HEK293T (cell line): ENCODE data around the gene ANKRD31.

Source experiments
- CTCF ChIA-PET: fragments of 350-600 bp; formaldehyde crosslinking; extraction: SDS; loops from one replicate; lab custom pipeline; 2021; ENCODE audit warnings: antibody characterized with exemption, inconsistent platforms; lab: Yijun Ruan, JAX
- POLR2A ChIA-PET: fragments of 350-600 bp; formaldehyde crosslinking; extraction: SDS; loops from one replicate; lab custom pipeline; 2020; ENCODE audit warnings: antibody characterized with exemption, inconsistent platforms; lab: Yijun Ruan, JAX
- DNase-seq: peaks from one replicate; pipeline ENCODE4 v3.0.0; 2012; ENCODE audit warnings: mixed read lengths; ENCODE audit errors: extremely low spot score
- ARNT ChIP-seq: fragments of 450-650 bp; IDR thresholded peaks from 2 replicates; pipeline ENCODE4 v1.6.1; 2017; ENCODE audit warnings: mild to moderate bottlenecking
- BHLHE40 ChIP-seq: fragments of 450-650 bp; IDR thresholded peaks from 2 replicates; pipeline ENCODE4 v1.6.1; 2016; ENCODE audit warnings: mild to moderate bottlenecking, moderate library complexity, borderline replicate concordance
- CTBP1 ChIP-seq: fragments of 450-650 bp; IDR thresholded peaks from 2 replicates; pipeline ENCODE4 v1.6.1; 2016; ENCODE audit warnings: borderline replicate concordance
- ELF4 ChIP-seq: fragments of 450-650 bp; IDR thresholded peaks from 2 replicates; pipeline ENCODE4 v1.6.1; 2017; ENCODE audit warnings: antibody characterized with exemption
- FOXA1 ChIP-seq: fragments of 450-650 bp; IDR thresholded peaks from 2 replicates; pipeline ENCODE4 v1.6.1; 2016; ENCODE audit warnings: mild to moderate bottlenecking
- FOXK2 ChIP-seq: fragments of 450-650 bp; IDR thresholded peaks from 2 replicates; pipeline ENCODE4 v1.6.1; 2016; ENCODE audit warnings: mild to moderate bottlenecking
- FOXM1 ChIP-seq: fragments of 450-650 bp; IDR thresholded peaks from 2 replicates; pipeline ENCODE4 v1.6.1; 2017; ENCODE audit warnings: mild to moderate bottlenecking, borderline replicate concordance
- HDGF ChIP-seq: fragments of 450-650 bp; IDR thresholded peaks from 2 replicates; pipeline ENCODE4 v1.6.1; 2017; ENCODE audit warnings: antibody characterized with exemption, borderline replicate concordance
- L3MBTL2 ChIP-seq: fragments of 450-650 bp; conservative IDR thresholded peaks from 2 replicates; pipeline ENCODE4 v1.6.1; 2016; ENCODE audit warnings: mild to moderate bottlenecking
- LEF1 ChIP-seq: fragments of 450-650 bp; IDR thresholded peaks from 2 replicates; pipeline ENCODE4 v1.6.1; 2017; ENCODE audit warnings: mild to moderate bottlenecking, borderline replicate concordance
- NFRKB ChIP-seq: fragments of 450-650 bp; IDR thresholded peaks from 2 replicates; pipeline ENCODE4 v1.6.1; 2016; ENCODE audit warnings: mild to moderate bottlenecking, moderate library complexity
- SP1 ChIP-seq: fragments of 450-650 bp; IDR thresholded peaks from 2 replicates; pipeline ENCODE4 v1.6.1; 2017
- SUZ12 ChIP-seq: fragments of 450-650 bp; IDR thresholded peaks from 2 replicates; pipeline ENCODE4 v1.6.1; 2016; ENCODE audit warnings: mild to moderate bottlenecking
- TARDBP ChIP-seq: fragments of 450-650 bp; IDR thresholded peaks from 2 replicates; pipeline ENCODE4 v1.6.1; 2016
- ZNF384 ChIP-seq: fragments of 450-650 bp; IDR thresholded peaks from 2 replicates; pipeline ENCODE4 v1.6.1; 2016
- TF ChIP-seq, protein P1 (sequence below): fragments of 450-650 bp; IDR thresholded peaks from 2 replicates; pipeline ENCODE4 v1.6.1; 2016

ANKRD31 gene, protein sequence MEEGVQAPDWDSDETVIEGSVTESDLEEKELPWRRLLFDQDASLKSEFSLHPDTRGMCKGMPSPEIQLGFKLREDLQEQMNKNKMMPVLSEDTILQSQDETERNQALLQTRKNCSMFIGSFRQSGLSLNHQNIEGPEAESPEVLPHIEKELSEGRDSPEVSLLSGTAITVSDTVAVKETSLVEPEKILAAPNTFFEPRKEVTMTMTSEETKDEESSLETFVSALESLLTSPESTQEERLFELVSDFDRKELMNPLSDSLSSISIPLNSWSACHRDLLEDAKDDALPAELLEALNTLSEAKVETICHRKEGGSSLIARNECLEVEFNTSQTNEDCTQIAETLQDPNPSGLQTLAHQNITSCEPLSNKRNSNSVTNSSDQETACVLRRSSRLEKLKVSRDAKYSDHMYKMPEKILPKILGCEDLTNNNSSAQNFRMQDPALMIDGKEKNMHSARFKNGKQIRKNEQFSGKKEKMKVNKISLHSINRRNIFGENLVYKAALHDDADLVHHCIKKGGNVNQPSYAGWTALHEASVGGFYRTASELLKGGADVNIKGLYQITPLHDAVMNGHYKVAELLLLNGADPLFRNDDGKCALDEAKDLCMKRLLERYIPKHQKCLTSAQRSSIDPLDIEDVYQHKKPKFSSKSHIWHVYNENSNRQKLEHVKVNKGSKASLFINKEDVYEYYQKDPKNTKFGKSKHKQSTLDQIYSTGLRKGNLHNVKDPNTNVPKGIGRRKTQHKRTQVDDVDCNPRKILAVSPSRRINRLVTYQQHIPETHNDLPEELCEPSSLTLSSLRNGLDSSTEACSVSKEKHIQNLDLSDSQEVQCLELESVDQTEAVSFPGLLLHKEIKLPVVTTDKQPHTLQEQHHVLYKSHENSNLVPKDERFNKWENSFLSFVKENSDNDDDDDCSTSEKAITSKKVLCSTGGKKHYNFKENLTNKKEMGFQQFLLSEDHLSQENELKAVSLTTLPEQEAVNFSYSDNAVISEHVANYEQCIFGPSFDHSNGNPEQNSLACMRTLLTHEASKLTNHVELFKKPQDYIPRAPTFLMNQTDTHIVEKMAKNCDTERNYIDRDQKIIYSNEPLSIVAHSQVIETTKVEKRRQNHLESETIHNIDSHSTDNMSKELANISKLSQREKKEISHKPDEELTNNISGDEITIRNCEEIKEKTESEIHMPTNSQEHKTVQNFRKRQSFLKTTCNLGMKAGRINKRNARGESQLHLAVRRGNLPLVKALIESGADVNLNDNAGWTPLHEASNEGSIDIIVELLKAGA (N-terminal part only)

DNA sequence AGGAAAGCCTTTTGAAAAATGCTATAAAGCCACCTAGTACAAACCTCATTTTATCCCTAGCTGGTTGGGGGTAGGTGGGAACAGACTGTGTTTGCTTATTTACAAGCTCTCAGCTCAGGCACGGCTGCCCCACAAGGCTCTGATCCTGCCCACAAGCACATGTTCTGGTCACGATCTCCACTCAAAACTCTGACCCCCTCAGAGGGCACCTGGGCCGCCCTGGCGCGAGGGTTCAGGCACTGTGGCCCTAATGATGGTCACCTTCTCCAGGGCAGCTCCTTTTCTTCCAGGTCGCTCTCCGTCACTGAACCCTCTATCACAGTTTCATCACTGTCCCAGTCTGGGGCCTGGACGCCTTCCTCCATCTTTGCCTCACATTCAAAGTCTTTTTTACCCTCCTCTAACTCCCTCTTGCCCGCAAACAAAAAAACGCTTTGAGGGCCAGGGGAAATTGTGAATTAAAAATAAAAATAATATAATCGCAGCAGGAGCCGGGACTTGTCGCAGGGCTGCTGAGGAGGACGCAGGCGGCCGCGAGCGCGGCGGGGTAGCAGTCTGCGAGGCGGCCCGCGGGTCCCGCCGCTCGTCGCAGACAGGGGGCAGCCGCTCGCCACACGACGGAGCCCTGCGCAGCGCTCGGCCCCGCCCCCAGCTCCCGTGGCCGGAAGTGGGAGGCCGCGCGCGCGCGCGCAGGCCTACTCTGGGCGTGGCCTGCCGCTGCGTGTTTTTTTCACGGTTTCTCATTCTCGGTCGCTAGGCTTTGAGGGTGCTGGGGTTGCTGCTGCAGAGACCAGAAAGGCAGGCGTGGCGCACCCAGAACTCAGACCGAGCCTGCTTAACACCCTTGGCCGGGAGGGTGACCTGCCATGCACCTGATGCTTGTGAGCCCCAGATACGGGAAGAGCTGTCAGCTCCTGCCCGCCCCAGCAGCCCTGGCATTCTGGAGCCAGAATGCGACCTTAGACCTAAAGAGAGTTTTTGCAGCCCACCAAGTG lies at the start of gene ANKRD31:
TSS of gene ANKRD31 (minus strand) at position 557 of the 995 bp plus-strand sequence. CDS start at position 365, 192 bp downstream.
- DNase-seq, result peak; percentile 92

DNA sequence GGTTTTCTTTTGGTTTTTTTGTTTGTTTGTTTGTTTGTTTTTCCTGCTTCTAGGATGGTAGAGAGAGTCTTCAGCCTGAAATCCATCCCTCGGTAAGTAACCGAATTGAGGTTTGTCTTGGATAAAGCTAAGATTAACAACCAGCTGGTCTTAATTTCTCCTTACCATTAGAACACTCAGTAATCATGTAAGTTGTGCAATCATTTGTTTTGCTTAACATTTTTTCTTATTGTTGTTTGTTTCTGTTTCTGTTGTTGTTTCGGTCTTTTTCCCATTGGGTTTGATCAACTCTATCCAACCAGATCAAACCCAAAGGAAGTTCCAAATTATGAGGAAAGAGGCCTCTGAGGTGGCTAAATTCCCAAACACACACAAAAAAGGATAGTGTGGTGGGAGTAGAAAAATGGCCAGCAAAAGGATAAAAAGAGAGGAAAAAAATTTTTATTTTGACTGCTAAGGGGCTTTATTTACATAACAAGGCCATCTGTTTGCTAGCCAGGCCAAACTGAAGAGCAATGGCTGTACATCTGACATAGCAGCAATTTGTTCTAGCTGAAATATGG lies 49.6 kb upstream of the ANKRD31 start:
- CTCF ChIA-PET, result interaction anchor here (0.6 kb wide), 1 partner anchor 353 kb away, joined by 3 read pairs; no protein-coding TSS in a partner anchor
- no peak for DNase-seq
- POLR2A ChIA-PET, result no interaction called here
- TF ChIP-seq TARDBP (no peak), FOXM1 (no peak), LEF1 (no peak), ARNT (no peak), SP1 (no peak), SUZ12 (no peak), BHLHE40 (no peak), ZNF384 (no peak), HDGF (no peak), L3MBTL2 (no peak), FOXK2 (no peak)
- TF ChIP-seq, protein P1, sequence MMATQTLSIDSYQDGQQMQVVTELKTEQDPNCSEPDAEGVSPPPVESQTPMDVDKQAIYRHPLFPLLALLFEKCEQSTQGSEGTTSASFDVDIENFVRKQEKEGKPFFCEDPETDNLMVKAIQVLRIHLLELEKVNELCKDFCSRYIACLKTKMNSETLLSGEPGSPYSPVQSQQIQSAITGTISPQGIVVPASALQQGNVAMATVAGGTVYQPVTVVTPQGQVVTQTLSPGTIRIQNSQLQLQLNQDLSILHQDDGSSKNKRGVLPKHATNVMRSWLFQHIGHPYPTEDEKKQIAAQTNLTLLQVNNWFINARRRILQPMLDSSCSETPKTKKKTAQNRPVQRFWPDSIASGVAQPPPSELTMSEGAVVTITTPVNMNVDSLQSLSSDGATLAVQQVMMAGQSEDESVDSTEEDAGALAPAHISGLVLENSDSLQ, result no peak

More for the DNA sequence above, at the start of gene ANKRD31:
- TF ChIP-seq CTBP1, result no peak
- peak; percentile 73 for TF ChIP-seq L3MBTL2
- TF ChIP-seq TARDBP, result peak; percentile 92
- CTCF ChIA-PET, result interaction anchor here (0.6 to 1.9 kb wide), 7 partner anchors 66 to 739 kb away, joined by 3 to 7 read pairs (median 3); partner anchors contain the start of gene HMGCR
- POLR2A ChIA-PET, result interaction anchor here (0.8 to 2.4 kb wide), 12 partner anchors 10 to 187 kb away, joined by 3 to 16 read pairs (median 4); partner anchors contain the start of gene HMGCR

DNA sequence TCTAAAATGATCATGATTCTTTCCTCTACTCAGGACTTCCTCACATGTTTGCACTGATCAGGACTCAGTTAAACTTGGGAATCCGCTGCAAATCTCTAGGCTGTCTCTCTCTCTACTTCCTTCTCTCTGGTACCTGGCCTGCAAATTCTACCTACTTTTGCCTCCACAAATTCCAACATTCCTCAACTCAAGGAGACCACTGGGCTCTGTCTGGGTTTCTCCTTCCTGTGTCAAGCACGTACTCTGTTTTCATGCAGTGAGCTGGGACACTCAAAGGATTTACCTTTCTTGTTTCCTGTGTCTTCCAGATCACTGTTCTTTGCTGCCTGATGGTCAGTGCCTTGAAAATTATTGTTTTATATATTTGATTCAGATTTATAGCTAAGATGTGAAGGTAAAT lies 45.9 kb upstream of the ANKRD31 start:
- TF ChIP-seq NFRKB (no peak), LEF1 (no peak), CTBP1 (no peak), BHLHE40 (no peak), SP1 (no peak), SUZ12 (no peak), FOXK2 (no peak), FOXM1 (no peak), FOXA1 (no peak), L3MBTL2 (no peak), TARDBP (no peak), ARNT (no peak), ZNF384 (no peak), ELF4 (no peak), HDGF (no peak)
- TF ChIP-seq, protein P1, result no peak
- DNase-seq, result no peak
- POLR2A ChIA-PET, result no interaction called here
- CTCF ChIA-PET, result no interaction called here

DNA sequence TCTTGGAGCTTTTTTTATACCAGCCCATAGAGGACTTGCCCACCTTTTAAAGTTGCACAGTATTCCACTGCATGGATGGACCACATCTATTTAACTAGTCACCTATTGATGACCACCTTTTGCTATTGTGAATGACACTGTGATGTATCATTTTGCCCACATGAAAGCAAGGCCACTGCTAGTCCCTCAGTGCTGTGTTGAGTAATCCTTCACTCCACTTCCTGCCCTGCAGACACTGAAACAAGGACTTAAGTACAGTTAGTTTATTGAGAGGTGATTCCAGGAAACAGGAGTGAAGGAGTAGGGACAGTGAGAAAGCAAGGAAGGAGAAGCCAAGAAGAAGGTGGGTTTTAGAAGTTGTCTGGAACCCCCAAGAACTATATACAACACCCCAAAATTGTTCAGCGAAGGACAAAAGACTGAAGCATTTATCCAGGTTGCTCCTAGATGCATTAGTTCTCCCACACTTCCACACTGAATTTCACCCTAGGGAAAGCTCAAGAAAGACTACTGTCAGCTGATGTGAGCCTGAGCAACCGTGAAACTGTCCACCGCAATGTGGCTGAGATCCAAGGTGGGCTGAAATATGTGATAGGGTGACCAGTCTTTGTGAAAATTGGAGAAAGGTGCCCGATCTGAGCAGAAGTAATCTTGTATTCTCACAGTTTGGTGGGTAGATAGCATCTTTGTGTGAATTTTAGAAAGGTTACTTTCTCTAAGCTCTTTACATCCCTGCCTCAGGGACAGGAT lies 45.2 kb upstream of the ANKRD31 start:
- CTCF ChIA-PET, result no interaction called here
- POLR2A ChIA-PET, result no interaction called here
- DNase-seq, result no peak
- TF ChIP-seq FOXK2, result no peak
- TF ChIP-seq FOXM1, result no peak
- TF ChIP-seq TARDBP, result no peak
- TF ChIP-seq ELF4, result no peak
- TF ChIP-seq CTBP1, result no peak
- TF ChIP-seq LEF1, result no peak
- no peak for TF ChIP-seq SP1
- TF ChIP-seq ZNF384, result no peak
- TF ChIP-seq SUZ12, result no peak
- TF ChIP-seq, protein P1, result no peak
- no peak for TF ChIP-seq L3MBTL2
- no peak for TF ChIP-seq BHLHE40
- no peak for TF ChIP-seq HDGF
- TF ChIP-seq NFRKB, result no peak
- no peak for TF ChIP-seq ARNT
- TF ChIP-seq FOXA1, result no peak
